ENCODE results near the gene SRSF2.

GRCh38 chr17:76702076-76702475, 35.1 kb downstream of the SRSF2 start:
- TF ChIP-seq POLR2A (IDR thresholded peaks at IDR 0.05) = no peak
- TF ChIP-seq, protein P1, sequence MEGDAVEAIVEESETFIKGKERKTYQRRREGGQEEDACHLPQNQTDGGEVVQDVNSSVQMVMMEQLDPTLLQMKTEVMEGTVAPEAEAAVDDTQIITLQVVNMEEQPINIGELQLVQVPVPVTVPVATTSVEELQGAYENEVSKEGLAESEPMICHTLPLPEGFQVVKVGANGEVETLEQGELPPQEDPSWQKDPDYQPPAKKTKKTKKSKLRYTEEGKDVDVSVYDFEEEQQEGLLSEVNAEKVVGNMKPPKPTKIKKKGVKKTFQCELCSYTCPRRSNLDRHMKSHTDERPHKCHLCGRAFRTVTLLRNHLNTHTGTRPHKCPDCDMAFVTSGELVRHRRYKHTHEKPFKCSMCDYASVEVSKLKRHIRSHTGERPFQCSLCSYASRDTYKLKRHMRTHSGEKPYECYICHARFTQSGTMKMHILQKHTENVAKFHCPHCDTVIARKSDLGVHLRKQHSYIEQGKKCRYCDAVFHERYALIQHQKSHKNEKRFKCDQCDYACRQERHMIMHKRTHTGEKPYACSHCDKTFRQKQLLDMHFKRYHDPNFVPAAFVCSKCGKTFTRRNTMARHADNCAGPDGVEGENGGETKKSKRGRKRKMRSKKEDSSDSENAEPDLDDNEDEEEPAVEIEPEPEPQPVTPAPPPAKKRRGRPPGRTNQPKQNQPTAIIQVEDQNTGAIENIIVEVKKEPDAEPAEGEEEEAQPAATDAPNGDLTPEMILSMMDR (IDR thresholded peaks at IDR 0.05) = no peak
